ENCODE measurements around the gene EFNB2. TPM values are rescaled to one million over a fixed set of nuclear protein-coding genes. Genes with fewer than 3 reads are reported as not detected.

Gene EFNB2
- total RNA-seq, 1 experiment from 2014 or later = 17.5 TPM

DNA sequence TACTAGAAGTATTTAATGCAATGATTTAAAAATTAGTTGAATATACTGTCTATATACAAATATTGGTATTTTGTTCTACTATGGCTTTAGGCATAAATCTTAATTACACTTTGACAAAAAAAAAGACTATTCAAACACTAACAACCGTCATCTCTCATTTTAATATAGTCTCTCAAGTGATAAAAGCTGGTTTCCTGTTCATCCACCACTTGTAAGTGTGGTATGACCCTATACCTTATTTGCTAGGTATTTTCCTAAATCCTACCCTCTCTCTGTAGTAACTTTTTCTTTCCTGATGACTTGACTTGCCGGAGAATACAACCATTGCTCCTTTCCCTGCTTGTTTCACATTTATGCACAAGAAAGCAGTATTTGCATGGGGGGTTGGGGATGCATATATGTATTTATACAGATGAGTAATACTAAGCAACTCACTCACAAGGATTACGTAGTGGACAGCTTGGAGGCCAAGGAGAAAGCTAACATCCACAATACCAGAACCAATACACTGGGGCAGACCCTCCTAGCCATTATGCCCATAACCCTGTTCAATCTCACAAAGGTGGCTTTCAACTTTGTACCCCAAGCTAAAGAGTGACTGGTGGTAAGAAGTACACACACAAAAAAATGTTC, 12.7 kb upstream of the EFNB2 start:
- Histone ChIP-seq H3K27me3 (ENCODE audit: insufficient read depth, low read depth) (no peaks in the 10 kb centered on the region), H3K4me2 (no peak overlapping the region), H3K27ac (no peak overlapping the region), H3F3A (ENCODE audit: insufficient read depth, low read depth) (peaks cover 21% of the 10 kb centered on the region), H3K4me1 (replicated peaks; ENCODE audit: insufficient read depth) (no peaks in the 10 kb centered on the region), H3K9me2 (ENCODE audit: insufficient read depth) (no peaks in the 10 kb centered on the region), H3K9me3 (ENCODE audit: insufficient read depth, low read depth) (no peaks in the 10 kb centered on the region), H3K36me3 (ENCODE audit: low read depth) (peaks cover 36% of the 10 kb centered on the region), H4K20me1 (ENCODE audit: insufficient read depth) (peaks cover 67% of the 10 kb centered on the region), H3K4me3 (no peak overlapping the region), H3K79me2 (ENCODE audit: low read depth) (peaks cover 83% of the 10 kb centered on the region), H2AFZ (no peak overlapping the region)
- CTCF ChIA-PET = no interaction called here
- TF ChIP-seq, protein P1, sequence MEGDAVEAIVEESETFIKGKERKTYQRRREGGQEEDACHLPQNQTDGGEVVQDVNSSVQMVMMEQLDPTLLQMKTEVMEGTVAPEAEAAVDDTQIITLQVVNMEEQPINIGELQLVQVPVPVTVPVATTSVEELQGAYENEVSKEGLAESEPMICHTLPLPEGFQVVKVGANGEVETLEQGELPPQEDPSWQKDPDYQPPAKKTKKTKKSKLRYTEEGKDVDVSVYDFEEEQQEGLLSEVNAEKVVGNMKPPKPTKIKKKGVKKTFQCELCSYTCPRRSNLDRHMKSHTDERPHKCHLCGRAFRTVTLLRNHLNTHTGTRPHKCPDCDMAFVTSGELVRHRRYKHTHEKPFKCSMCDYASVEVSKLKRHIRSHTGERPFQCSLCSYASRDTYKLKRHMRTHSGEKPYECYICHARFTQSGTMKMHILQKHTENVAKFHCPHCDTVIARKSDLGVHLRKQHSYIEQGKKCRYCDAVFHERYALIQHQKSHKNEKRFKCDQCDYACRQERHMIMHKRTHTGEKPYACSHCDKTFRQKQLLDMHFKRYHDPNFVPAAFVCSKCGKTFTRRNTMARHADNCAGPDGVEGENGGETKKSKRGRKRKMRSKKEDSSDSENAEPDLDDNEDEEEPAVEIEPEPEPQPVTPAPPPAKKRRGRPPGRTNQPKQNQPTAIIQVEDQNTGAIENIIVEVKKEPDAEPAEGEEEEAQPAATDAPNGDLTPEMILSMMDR (conservative IDR thresholded peaks at IDR 0.05) = no peak
- POLR2A ChIA-PET (ENCODE audit: unreplicated experiment) = no interaction called here
- BruUV-seq (replicated peaks) = no TSS peak
- no peak for DNase-seq
- intact Hi-C loops (cut with micrococcal nuclease; ENCODE audit: unreplicated experiment) = no loop called here

DNA sequence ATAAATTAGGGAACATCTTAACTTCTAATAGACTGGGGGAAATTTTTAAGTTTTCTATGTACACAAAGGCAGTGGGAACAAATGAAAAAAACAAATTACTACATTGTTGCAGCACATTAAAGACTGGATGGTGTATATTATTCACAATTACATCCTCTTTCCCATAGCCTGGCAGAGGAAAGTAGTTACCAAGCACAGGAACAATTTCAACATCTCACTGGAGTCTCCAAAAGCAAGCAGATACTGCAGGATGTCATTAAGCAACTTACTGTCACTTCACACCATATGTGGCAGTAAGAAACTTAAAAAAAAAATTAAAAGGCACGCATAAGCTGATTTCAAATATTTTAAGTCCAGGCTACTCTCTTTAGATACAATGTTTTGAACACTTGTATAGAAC, 6.4 kb upstream of the EFNB2 start:
- H3K27me3 ChIP-seq (ENCODE audit: insufficient read depth, low read depth) = no peaks in the 10 kb centered on the region
- no peak overlapping the region for H3K27ac ChIP-seq
- H3K4me2 ChIP-seq = no peak overlapping the region
- intact Hi-C loops (cut with micrococcal nuclease; ENCODE audit: unreplicated experiment) = no loop called here
- no peak overlapping the region for H3K4me3 ChIP-seq
- no peaks in the 10 kb centered on the region for H3K9me2 ChIP-seq (ENCODE audit: insufficient read depth)
- peaks cover 20% of the 10 kb centered on the region for H3K79me2 ChIP-seq (ENCODE audit: low read depth)
- H3K4me1 ChIP-seq (replicated peaks; ENCODE audit: insufficient read depth) = no peaks in the 10 kb centered on the region
- H3F3A ChIP-seq (ENCODE audit: insufficient read depth, low read depth) = peaks cover 35% of the 10 kb centered on the region
- H4K20me1 ChIP-seq (ENCODE audit: insufficient read depth) = peaks cover 27% of the 10 kb centered on the region
- no peak for DNase-seq
- POLR2A ChIA-PET (ENCODE audit: unreplicated experiment) = no interaction called here
- BruUV-seq (replicated peaks) = no TSS peak
- TF ChIP-seq, protein P1 (conservative IDR thresholded peaks at IDR 0.05) = no peak
- TF ChIP-seq EZH2 (IDR thresholded peaks at IDR 0.05; ENCODE audit: low read depth) = no peak
- no peaks in the 10 kb centered on the region for H3K9me3 ChIP-seq (ENCODE audit: insufficient read depth, low read depth)
- H3K36me3 ChIP-seq (ENCODE audit: low read depth) = peaks cover 36% of the 10 kb centered on the region
- no peak overlapping the region for H2AFZ ChIP-seq
- CTCF ChIA-PET = interaction anchor here (0.6 kb wide), 1 partner anchor 941 kb away, joined by 4 read pairs; no protein-coding TSS in a partner anchor

DNA sequence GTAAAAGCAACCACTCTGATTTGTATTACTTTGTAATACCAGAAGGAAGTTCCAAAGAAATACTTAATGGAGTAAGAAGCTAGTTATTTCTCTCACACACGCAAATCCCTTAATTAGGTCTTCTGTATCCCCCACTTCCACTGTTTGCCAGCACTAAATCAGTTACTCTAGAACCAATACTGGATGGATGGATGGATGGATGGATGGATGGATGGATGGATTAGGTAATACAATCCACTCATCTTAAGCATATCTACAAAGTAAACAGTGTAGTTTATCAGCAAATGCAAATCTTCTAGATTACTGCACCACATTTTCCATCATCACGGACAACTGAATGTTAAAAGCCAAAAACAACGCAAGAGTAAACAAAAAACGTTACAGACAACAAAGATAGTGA, 5.2 kb upstream of the EFNB2 start:
- no TSS peak for BruUV-seq (replicated peaks)
- Histone ChIP-seq H3K27ac (no peak overlapping the region), H3K9me3 (ENCODE audit: insufficient read depth, low read depth) (no peaks in the 10 kb centered on the region), H3F3A (ENCODE audit: insufficient read depth, low read depth) (peaks cover 37% of the 10 kb centered on the region), H3K79me2 (ENCODE audit: low read depth) (peaks cover 7% of the 10 kb centered on the region), H3K9me2 (ENCODE audit: insufficient read depth) (no peaks in the 10 kb centered on the region), H3K4me3 (no peak overlapping the region), H3K36me3 (ENCODE audit: low read depth) (peaks cover 24% of the 10 kb centered on the region), H3K4me1 (replicated peaks; ENCODE audit: insufficient read depth) (no peaks in the 10 kb centered on the region), H2AFZ (no peak overlapping the region), H3K4me2 (no peak overlapping the region), H4K20me1 (ENCODE audit: insufficient read depth) (peaks cover 17% of the 10 kb centered on the region), H3K27me3 (ENCODE audit: insufficient read depth, low read depth) (no peaks in the 10 kb centered on the region)
- intact Hi-C loops (cut with micrococcal nuclease; ENCODE audit: unreplicated experiment) = no loop called here
- CTCF ChIA-PET = no interaction called here
- TF ChIP-seq, protein P1 (conservative IDR thresholded peaks at IDR 0.05) = no peak
- TF ChIP-seq EZH2 (IDR thresholded peaks at IDR 0.05; ENCODE audit: low read depth) = no peak
- POLR2A ChIA-PET (ENCODE audit: unreplicated experiment) = interaction anchor here (0.6 kb wide), 1 partner anchor 263 kb away, joined by 3 read pairs; no protein-coding TSS in a partner anchor
- no peak for DNase-seq
